ENCODE data around the gene CKLF.

Gene CKLF

GRCh38 chr16:66569131-66569530 lies 16.8 kb downstream of the CKLF start:
- H3K36me3 Mint-ChIP-seq (ENCODE audit: low read depth), result peaks cover 29% of the 10 kb centered on the region
- H3K4me3 Mint-ChIP-seq, result no peak overlapping the region
- no peaks in the 10 kb centered on the region for H3K9me3 Mint-ChIP-seq
- H3K4me1 Mint-ChIP-seq, result no peaks in the 10 kb centered on the region
- TF ChIP-seq, protein P1, sequence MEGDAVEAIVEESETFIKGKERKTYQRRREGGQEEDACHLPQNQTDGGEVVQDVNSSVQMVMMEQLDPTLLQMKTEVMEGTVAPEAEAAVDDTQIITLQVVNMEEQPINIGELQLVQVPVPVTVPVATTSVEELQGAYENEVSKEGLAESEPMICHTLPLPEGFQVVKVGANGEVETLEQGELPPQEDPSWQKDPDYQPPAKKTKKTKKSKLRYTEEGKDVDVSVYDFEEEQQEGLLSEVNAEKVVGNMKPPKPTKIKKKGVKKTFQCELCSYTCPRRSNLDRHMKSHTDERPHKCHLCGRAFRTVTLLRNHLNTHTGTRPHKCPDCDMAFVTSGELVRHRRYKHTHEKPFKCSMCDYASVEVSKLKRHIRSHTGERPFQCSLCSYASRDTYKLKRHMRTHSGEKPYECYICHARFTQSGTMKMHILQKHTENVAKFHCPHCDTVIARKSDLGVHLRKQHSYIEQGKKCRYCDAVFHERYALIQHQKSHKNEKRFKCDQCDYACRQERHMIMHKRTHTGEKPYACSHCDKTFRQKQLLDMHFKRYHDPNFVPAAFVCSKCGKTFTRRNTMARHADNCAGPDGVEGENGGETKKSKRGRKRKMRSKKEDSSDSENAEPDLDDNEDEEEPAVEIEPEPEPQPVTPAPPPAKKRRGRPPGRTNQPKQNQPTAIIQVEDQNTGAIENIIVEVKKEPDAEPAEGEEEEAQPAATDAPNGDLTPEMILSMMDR (IDR thresholded peaks at IDR 0.05), result no peak
- no peak overlapping the region for H3K27ac Mint-ChIP-seq
- DNase-seq, result no peak
- H3K27me3 Mint-ChIP-seq (ENCODE audit: low read depth, poor library complexity), result peaks cover 6% of the 10 kb centered on the region

DNA sequence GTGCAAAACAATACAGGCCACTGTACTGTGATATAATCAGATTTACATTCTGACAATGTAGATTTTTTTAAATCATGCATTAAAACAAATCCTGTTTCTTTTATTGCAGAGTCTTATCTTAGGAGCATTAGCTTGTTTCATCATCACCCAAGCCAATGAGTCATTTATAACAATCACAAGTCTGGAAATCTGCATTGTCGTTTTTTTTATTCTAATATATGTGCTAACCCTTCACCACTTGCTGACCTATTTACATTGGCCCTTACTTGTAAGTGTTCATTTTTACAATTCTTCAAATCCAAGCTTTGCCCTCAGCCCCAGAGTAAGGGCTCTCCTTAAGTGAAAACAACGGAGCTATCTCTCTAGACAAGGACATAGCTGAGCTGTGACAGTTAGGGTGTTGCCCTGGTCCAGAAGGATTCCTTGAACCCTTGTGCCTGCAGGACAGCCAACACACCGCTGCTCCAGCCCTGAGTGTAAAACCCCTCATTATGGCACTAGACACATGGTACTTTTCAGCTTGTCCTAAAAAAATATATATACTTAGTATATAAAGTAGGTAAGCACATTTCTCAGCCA lies 17.5 kb downstream of the CKLF start:
- H3K4me1 Mint-ChIP-seq, result no peaks in the 10 kb centered on the region
- peak overlapping the region; percentile 30 for H3K27ac Mint-ChIP-seq
- no peaks in the 10 kb centered on the region for H3K9me3 Mint-ChIP-seq
- no peak overlapping the region for H3K4me3 Mint-ChIP-seq
- DNase-seq, result no peak
- H3K27me3 Mint-ChIP-seq (ENCODE audit: low read depth, poor library complexity), result peaks cover 6% of the 10 kb centered on the region
- TF ChIP-seq, protein P1 (IDR thresholded peaks at IDR 0.05), result no peak
- peaks cover 29% of the 10 kb centered on the region for H3K36me3 Mint-ChIP-seq (ENCODE audit: low read depth)

- no peak for DNase-seq
- Mint-ChIP-seq H3K9me3 (no peaks in the 10 kb centered on the region), H3K4me1 (no peaks in the 10 kb centered on the region), H3K36me3 (ENCODE audit: low read depth) (peaks cover 7% of the 10 kb centered on the region), H3K27me3 (ENCODE audit: low read depth, poor library complexity) (peaks cover 8% of the 10 kb centered on the region), H3K27ac (no peak overlapping the region), H3K4me3 (no peak overlapping the region)
- TF ChIP-seq, protein P1 (IDR thresholded peaks at IDR 0.05), result no peak
Observed at GRCh38 chr16:66572356-66572755, 20.0 kb downstream of the CKLF start.

- DNase-seq, result no peak
- Mint-ChIP-seq H3K36me3 (ENCODE audit: low read depth) (no peaks in the 10 kb centered on the region), H3K27me3 (ENCODE audit: low read depth, poor library complexity) (peaks cover 19% of the 10 kb centered on the region), H3K4me3 (no peak overlapping the region), H3K9me3 (no peaks in the 10 kb centered on the region), H3K4me1 (no peaks in the 10 kb centered on the region), H3K27ac (no peak overlapping the region)
- TF ChIP-seq, protein P1 (IDR thresholded peaks at IDR 0.05), result no peak
Observed at GRCh38 chr16:66574081-66574480, 21.7 kb downstream of the CKLF start.

DNA sequence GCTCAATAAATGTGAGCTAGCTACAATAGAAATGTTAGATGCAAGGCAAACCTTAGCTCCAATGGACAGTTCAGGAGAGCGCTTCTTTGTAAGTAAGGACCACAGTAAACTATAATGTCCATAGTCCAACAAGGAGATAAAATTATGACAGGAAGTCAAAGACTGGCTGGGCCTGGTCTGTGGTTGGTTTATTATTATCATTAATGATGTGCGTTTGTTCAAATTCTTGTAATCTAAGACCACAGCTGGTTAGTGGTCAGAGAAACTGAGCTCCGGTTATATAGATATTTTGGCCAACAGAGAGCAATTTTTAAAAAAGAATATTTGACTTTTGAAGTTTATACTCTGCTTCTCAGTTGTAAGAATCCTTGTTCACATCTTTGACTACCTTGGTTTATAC lies 22.2 kb downstream of the CKLF start:
- H3K4me1 Mint-ChIP-seq, result no peaks in the 10 kb centered on the region
- no peak overlapping the region for H3K27ac Mint-ChIP-seq

DNA sequence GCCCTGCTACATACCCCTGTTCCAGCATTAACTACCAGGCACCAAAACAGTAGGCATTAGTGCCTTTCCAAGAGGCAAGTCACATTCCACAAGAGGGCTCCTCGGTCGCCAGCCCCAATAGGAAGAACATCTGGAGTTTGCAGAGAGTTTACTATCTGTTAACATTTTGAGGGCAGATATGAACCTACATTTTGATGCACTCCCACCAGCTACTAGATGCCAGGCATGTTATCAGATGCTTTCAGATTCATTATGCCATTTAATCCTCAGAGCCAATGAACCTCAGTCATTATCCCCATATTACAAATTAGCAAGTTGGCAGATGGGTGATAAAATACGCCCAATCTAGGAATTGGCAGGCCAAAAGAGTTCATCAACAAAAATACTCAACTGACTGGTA lies 22.7 kb downstream of the CKLF start:
- Mint-ChIP-seq H3K27ac (no peak overlapping the region), H3K27me3 (ENCODE audit: low read depth, poor library complexity) (peaks cover 21% of the 10 kb centered on the region), H3K36me3 (ENCODE audit: low read depth) (no peaks in the 10 kb centered on the region), H3K4me1 (peaks cover 2% of the 10 kb centered on the region), H3K4me3 (no peak overlapping the region), H3K9me3 (no peaks in the 10 kb centered on the region)
- TF ChIP-seq, protein P1 (IDR thresholded peaks at IDR 0.05), result no peak
- no peak for DNase-seq

More for the DNA sequence above, 22.2 kb downstream of the CKLF start:
- H3K36me3 Mint-ChIP-seq (ENCODE audit: low read depth), result no peaks in the 10 kb centered on the region
- TF ChIP-seq, protein P1 (IDR thresholded peaks at IDR 0.05), result no peak
- no peaks in the 10 kb centered on the region for H3K9me3 Mint-ChIP-seq
- DNase-seq, result no peak
- no peak overlapping the region for H3K4me3 Mint-ChIP-seq
- peaks cover 21% of the 10 kb centered on the region for H3K27me3 Mint-ChIP-seq (ENCODE audit: low read depth, poor library complexity)

Data from nephron progenitor cell (in vitro differentiated cells).